Measurements from ENCODE around the gene SLC6A16. TPM values are rescaled to one million over a fixed set of nuclear protein-coding genes. Genes with fewer than 3 reads are reported as not detected.

SLC6A16 gene
- total RNA-seq, 1 donor from 2014 or later, result 19.3 TPM

GRCh38 chr19:49340069-49340864, 15.3 kb upstream of the SLC6A16 start:
- TF ChIP-seq, protein P1, sequence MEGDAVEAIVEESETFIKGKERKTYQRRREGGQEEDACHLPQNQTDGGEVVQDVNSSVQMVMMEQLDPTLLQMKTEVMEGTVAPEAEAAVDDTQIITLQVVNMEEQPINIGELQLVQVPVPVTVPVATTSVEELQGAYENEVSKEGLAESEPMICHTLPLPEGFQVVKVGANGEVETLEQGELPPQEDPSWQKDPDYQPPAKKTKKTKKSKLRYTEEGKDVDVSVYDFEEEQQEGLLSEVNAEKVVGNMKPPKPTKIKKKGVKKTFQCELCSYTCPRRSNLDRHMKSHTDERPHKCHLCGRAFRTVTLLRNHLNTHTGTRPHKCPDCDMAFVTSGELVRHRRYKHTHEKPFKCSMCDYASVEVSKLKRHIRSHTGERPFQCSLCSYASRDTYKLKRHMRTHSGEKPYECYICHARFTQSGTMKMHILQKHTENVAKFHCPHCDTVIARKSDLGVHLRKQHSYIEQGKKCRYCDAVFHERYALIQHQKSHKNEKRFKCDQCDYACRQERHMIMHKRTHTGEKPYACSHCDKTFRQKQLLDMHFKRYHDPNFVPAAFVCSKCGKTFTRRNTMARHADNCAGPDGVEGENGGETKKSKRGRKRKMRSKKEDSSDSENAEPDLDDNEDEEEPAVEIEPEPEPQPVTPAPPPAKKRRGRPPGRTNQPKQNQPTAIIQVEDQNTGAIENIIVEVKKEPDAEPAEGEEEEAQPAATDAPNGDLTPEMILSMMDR (IDR thresholded peaks at IDR 0.05), result no peak
- Mint-ChIP-seq H3K9me3 (no peaks in the 10 kb centered on the region), H3K4me1 (peaks cover 83% of the 10 kb centered on the region), H3K27ac (peak overlapping the region; percentile 93), H3K36me3 (ENCODE audit: low read depth) (peaks cover 79% of the 10 kb centered on the region), H3K4me3 (peak overlapping the region; percentile 80), H3K27me3 (no peaks in the 10 kb centered on the region)
- ATAC-seq (ENCODE audit: low read depth), result peak; percentile 72
- ChIA-PET CTCF (interaction anchor here (0.6 to 3.0 kb wide), 7 partner anchors 14 to 74 kb away, joined by 3 to 7 read pairs (median 4); no protein-coding TSS in a partner anchor), POLR2A (interaction anchor here (0.5 to 19.9 kb wide), 43 partner anchors 12 to 534 kb away, joined by 3 to 757 read pairs (median 6); partner anchors contain the start of genes ALDH16A1, CD37, DKKL1 and KASH5)
- DNase-seq, result peak; percentile 93
- intact Hi-C loops (cut with micrococcal nuclease), result loop anchor here (1.0 to 2.0 kb wide), 6 partner anchors 12 to 113 kb away; partner anchors contain the start of genes ALDH16A1 and DKKL1

DNA sequence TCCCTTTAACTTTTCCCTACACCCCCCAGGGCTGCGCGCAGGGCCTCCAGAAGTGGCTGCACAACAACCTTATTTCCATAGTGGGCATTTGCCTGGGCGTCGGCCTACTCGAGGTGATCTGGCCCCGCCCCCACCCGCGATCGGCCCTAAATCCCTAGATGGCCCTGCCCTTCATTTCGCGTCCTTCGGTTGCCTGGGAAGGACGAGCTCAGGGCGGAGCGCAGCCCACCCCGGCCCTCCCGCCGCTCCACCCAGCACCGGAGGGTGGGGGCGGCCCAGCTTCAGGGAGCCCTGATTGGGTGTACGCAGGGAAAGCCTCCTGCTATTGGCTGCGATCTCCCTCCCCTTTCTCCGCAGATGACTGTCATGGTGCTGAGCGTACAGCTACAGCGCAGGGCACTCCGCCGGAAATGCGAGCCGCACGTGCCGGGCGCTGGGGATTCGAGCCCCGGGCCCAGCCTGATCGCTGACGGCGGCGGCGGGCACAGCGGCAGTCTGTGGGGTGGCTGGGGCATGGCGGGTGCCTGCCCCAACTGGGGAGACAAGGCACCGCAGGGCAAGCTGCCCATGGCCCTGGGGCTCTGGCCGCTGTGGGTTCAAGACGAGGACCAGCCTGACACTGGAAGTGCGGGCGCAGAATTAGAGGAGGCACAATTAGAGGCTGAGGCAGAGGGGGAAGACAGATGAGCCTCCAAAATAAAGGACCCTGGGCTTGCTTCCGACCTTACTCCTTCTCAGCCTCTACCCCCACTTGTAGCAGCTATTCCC, 14.5 kb upstream of the SLC6A16 start:
- peak overlapping the region; percentile 100 for H3K4me3 Mint-ChIP-seq
- ATAC-seq (ENCODE audit: low read depth) (no peak), DNase-seq (peak; percentile 35)
- TF ChIP-seq, protein P1 (IDR thresholded peaks at IDR 0.05), result no peak
- H3K4me1 Mint-ChIP-seq, result peaks cover 81% of the 10 kb centered on the region
- CTCF ChIA-PET, result interaction anchor here (0.6 to 3.0 kb wide), 6 partner anchors 13 to 72 kb away, joined by 3 to 7 read pairs (median 5); no protein-coding TSS in a partner anchor
- intact Hi-C loops (cut with micrococcal nuclease), result loop anchor here (1.0 to 10.0 kb wide), 8 partner anchors 11 to 1005 kb away; partner anchors contain the start of genes ALDH16A1, DKKL1 and IL4I1
- peaks cover 74% of the 10 kb centered on the region for H3K36me3 Mint-ChIP-seq (ENCODE audit: low read depth)
- peak overlapping the region; percentile 100 for H3K27ac Mint-ChIP-seq
- H3K9me3 Mint-ChIP-seq, result no peaks in the 10 kb centered on the region
- POLR2A ChIA-PET, result interaction anchor here (0.6 to 19.9 kb wide), 31 partner anchors 12 to 301 kb away, joined by 3 to 757 read pairs (median 8); partner anchors contain the start of genes ALDH16A1, CD37, DKKL1 and KASH5
- no peaks in the 10 kb centered on the region for H3K27me3 Mint-ChIP-seq

DNA sequence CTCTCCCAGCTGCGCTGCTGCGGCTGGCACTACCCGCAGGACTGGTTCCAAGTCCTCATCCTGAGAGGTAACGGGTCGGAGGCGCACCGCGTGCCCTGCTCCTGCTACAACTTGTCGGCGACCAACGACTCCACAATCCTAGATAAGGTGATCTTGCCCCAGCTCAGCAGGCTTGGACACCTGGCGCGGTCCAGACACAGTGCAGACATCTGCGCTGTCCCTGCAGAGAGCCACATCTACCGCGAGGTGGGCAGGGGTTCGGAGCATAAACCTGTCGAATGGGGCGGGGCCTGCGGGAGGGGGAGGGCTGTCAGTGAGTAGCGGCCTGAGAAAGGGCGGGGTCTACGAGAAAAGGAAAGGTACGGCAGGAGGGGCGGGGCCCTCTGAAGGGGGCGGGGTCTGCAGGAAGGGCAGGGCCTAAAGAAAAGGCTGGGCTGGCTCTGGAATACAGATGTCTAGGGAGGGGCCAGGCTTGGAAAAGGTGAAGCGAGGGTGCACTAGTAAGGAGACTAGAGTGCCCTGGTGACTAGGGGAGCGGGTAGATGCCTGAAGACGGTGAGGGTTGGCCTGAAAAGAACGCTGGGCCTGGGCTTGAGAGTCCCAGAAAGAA, 13.8 kb upstream of the SLC6A16 start:
- H3K4me1 Mint-ChIP-seq, result peaks cover 85% of the 10 kb centered on the region
- peak overlapping the region; percentile 100 for H3K27ac Mint-ChIP-seq
- no peaks in the 10 kb centered on the region for H3K27me3 Mint-ChIP-seq
- CTCF ChIA-PET, result interaction anchor here (1.5 to 3.0 kb wide), 2 partner anchors 50 to 52 kb away, joined by 3 to 7 read pairs; no protein-coding TSS in a partner anchor
- peaks cover 77% of the 10 kb centered on the region for H3K36me3 Mint-ChIP-seq (ENCODE audit: low read depth)
- intact Hi-C loops (cut with micrococcal nuclease), result loop anchor here (10.0 kb wide), 2 partner anchors 556 to 1006 kb away; partner anchors contain the start of gene IL4I1
- ATAC-seq (ENCODE audit: low read depth), result peak; percentile 12
- peak overlapping the region; percentile 100 for H3K4me3 Mint-ChIP-seq
- no peaks in the 10 kb centered on the region for H3K9me3 Mint-ChIP-seq
- POLR2A ChIA-PET, result interaction anchor here (0.6 to 19.9 kb wide), 12 partner anchors 11 to 157 kb away, joined by 3 to 757 read pairs (median 23); partner anchors contain the start of genes ALDH16A1, CD37, KASH5 and PIH1D1
- TF ChIP-seq, protein P1 (IDR thresholded peaks at IDR 0.05), result no peak
- peak; percentile 57 for DNase-seq

- POLR2A ChIA-PET, result interaction anchor here (0.6 to 19.9 kb wide), 12 partner anchors 10 to 158 kb away, joined by 3 to 757 read pairs (median 16); partner anchors contain the start of genes ALDH16A1, CD37, PIH1D1 and RPS11
- Mint-ChIP-seq H3K27me3 (no peaks in the 10 kb centered on the region), H3K36me3 (ENCODE audit: low read depth) (peaks cover 78% of the 10 kb centered on the region), H3K4me3 (peak overlapping the region; percentile 100), H3K27ac (peak overlapping the region; percentile 100), H3K4me1 (peaks cover 90% of the 10 kb centered on the region), H3K9me3 (no peaks in the 10 kb centered on the region)
- CTCF ChIA-PET, result no interaction called here
- ATAC-seq (ENCODE audit: low read depth) (no peak), DNase-seq (peak; percentile 14)
- intact Hi-C loops (cut with micrococcal nuclease), result loop anchor here (10.0 kb wide), 2 partner anchors 557 to 1007 kb away; partner anchors contain the start of gene IL4I1
- TF ChIP-seq, protein P1 (IDR thresholded peaks at IDR 0.05), result no peak
These were observed 13.2 kb upstream of the SLC6A16 start for GRCh38 chr19:49338023-49338677.
